Amniotic stem cell (primary cell): ENCODE data around the gene UTS2B.

Experiments used
- DNase-seq: peaks from one replicate; lab custom pipeline; 2025; lab: John Stamatoyannopoulos, UW

The UTS2B gene, protein sequence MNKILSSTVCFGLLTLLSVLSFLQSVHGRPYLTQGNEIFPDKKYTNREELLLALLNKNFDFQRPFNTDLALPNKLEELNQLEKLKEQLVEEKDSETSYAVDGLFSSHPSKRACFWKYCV

GRCh38 chr3:191329654-191330529 is at the start of gene UTS2B:
UTS2B (minus strand) TSS chr3:191330526; CDS start chr3:191282189, 48,337 bp downstream.
- DNase-seq = no peak

DNA sequence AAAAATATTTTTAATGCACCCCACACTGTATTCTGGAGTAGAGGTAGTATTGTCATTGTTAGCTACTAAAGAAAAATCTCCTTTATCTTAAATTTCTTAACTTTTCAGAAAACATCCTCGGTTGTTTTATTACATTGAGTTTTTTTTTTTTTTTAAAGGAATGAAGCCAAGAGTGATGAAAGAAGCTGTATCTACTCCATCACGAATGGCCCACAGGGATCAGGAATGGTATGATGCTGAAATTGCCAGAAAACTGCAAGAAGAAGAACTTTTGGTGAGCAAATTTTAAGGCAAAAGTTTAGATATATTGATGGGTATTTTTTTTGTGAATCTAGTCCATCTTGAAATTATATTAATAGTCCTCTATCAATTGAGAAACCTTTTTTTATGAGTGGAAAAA is 49.7 kb upstream of the UTS2B start:
- no peak for DNase-seq

GRCh38 chr3:191379446-191379845 is 49.1 kb upstream of the UTS2B start:
- DNase-seq = no peak

- DNase-seq = no peak
Measured at GRCh38 chr3:191378142-191378812, 48.0 kb upstream of the UTS2B start.

DNA sequence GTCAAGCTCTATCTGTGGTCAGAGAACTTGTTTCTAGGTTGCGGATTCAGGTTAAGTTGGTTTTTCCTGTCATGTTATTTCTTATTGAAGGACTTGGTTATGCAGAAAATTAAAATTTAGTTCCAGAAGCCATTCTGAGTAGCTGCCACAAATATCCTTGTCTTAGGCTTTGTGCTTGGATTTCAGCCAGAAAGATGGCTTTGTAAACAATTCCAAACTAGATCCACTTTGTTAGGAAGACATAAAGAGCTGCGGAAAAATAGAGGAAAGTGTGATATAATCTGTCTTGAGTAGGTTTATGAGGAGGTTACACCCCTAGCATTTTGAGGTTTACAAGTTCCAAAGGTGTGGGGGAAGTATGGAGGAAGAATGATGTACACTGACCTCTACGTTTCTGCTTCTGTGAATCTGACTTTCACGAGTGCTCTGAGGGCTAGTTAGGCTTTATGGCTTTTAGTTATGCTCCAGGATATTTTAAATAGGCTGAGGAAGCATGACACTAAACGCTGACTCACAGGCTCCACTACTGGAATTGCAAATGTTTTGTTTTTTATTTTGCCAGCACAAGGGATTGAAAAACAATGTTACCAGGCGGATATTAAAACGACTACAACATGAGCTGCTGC is 46.3 kb upstream of the UTS2B start:
- DNase-seq = peak; percentile 51

GRCh38 chr3:191373327-191373726 is 43.0 kb upstream of the UTS2B start:
- no peak for DNase-seq

GRCh38 chr3:191372122-191372521 is 41.8 kb upstream of the UTS2B start:
- DNase-seq = no peak

GRCh38 chr3:191369616-191370010 is 39.3 kb upstream of the UTS2B start:
- no peak for DNase-seq

DNA sequence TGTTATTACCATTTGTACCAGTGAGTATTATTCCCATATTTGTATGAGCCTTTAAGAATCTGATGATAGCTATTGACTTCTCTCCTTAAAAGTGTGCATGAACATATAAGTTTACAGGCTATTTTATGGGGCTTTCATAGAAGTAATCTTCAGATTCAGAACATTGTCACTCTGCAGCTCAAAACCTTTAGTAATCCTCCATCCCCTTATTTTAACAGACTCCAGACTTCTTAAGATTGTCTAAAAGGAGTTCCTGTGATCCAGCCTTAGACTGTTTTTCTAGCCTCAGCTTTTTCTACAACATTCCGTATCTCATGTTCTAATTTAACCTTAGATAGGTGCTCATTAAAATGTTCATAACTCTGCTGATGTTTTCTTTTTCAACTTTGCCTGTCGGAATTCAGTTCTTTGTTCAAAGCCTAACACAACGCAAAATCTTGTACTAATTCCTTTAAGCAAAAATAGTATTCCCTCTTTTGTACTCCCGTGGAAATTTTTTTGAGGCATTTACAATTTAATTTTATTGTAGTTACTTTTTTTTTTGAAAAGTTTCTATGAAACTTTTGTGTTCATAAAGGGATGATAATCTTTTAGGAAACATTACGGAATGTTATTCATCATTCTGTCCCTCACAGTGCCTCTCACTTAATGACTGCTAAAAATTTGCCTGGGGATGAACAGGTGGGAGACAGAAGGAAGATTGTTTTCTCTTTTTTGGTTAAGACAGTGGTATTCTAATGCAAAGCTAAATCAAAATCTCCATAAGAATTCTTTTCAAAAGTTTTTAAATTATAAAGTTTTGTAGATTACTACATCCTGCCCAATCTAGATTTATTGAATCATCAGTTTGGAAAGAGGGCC is 38.7 kb upstream of the UTS2B start:
- DNase-seq = no peak

GRCh38 chr3:191366675-191367074 is 36.3 kb upstream of the UTS2B start:
- no peak for DNase-seq

DNA sequence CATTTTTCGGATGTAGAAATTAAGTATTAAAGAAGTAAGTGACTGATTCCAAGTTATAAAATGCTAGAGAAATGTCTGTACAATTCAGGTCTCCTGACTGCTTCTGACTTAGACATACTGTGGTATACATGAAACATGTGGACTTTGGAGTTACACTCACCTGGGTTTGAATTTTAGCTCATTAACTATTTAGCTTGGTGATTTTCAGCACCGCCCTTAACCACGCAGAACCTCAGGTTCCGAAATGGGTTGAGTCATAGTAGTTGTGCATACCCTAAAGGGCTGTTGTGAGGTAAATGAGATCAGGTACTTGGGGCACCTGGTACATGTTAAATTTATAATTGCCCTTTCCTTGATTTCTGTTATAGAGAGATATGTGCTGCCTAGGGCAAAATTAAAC is 32.9 kb upstream of the UTS2B start:
- DNase-seq = no peak

- DNase-seq = no peak
Measured at GRCh38 chr3:191362524-191363090, 32.3 kb upstream of the UTS2B start.

DNA sequence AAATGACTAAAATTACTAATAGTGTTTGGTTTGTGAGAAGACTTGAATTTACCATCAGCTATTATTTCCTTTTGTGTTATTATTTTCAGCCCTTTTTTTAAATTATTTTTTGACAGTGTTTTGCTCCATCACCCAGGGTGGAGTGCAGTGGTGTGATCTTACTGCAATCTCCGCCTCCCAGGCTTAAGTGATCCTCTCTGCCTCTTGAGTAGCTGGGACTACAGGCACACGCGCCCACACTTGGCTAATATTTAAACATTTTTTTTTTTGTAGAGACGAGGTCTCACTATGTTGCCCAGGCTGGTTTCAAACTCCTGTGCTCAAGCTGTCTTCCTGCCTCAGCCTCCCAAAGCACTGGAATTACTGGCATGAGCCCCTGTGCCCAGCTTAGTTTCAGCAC is 31.7 kb upstream of the UTS2B start:
- DNase-seq = no peak

DNA sequence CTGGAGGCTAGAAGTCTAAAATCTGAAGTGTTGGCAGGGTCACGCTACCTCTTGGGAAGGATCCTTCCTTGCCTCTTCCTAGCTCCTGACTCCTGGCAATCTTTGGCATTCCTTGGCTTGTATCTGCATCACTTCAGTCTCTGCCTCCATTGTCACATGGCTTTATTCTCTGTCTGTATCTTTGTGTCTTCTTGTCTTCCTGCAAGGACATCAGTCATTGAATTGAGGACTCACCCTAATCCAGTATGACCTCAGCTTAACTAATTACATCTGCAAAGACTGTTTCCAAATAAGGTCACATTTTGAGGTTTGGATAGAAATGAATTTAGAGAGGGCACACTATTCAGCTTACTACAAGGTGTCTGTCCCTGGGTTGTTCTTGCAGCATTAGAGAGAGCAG is 31.1 kb upstream of the UTS2B start:
- DNase-seq = no peak

GRCh38 chr3:191360620-191361019 is 30.3 kb upstream of the UTS2B start:
- DNase-seq = no peak

DNA sequence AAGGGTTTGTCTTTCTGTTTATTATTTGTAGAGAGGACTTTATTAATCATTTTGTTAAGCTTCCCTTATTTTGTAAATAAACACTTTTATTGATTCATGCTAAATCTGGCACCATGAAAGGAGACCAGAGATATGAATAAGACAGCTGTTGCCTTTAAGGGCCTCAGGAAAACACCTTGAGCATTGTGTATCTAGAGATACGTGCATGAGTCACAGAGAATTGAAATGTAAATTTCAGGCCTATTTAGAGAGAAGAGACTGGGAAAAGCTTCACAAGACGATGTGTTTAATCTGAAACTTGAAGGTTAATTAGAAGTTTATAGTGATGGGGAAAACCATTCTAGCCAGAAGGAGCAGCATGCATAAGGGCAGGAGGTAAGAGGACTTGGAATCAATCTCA is 28.6 kb upstream of the UTS2B start:
- DNase-seq = no peak

DNA sequence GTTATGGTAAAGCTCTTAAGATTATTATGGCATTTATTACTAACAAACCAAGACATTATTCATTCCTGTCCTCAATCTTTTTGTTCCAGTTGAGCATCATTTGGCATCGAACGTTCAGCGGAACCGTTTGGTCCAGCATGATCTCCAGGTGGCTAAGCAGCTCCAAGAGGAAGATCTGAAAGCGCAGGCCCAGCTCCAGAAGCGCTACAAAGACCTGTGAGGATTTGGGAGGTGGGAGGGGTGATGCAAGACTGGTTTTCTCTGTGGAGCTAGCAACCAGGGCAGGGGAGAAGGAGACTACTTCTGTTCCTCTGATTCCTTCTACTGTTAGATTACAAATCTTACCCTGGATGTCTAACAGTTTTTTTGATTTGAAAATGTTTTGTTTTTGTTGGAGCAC is 27.6 kb upstream of the UTS2B start:
- DNase-seq = no peak

DNA sequence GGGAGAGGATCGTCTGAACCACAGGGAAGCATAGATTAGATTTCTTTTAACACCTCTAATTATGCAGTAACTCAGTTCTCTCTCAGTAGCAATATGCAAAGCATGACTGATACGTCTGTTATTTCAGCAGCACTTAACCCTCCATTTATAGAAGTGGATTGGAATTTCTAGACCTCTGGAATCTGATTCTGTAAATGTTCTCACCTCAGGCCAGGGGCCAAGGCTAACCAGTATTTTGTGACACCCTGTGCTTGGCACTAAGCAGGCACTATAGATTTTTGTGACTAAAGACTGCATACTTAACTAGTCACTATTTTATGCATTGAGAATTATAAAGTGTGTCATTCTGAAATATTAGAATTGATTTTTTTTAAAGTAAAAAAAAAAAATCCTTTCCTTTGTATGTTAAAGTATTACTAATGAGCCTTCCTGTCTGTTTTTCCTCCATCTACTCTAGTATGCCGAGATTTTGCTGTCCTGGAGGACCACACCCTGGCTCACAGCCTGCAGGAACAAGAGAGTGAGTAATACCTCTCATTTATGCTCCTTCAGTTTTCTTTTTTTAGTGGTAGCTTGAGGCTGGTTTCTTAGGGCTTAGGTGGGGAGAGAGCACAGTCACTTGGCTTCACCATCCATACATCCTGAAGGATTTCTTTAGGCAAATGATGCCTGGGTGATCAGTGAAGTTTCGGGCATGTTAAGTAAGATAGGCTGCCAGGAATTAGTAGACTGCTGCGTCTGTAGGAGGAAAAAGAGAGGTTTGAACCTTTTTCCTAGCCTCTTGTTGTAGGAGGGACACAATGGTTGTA is 26.5 kb upstream of the UTS2B start:
- peak; percentile 41 for DNase-seq

GRCh38 chr3:191355406-191355805 is 25.1 kb upstream of the UTS2B start:
- DNase-seq = no peak

DNA sequence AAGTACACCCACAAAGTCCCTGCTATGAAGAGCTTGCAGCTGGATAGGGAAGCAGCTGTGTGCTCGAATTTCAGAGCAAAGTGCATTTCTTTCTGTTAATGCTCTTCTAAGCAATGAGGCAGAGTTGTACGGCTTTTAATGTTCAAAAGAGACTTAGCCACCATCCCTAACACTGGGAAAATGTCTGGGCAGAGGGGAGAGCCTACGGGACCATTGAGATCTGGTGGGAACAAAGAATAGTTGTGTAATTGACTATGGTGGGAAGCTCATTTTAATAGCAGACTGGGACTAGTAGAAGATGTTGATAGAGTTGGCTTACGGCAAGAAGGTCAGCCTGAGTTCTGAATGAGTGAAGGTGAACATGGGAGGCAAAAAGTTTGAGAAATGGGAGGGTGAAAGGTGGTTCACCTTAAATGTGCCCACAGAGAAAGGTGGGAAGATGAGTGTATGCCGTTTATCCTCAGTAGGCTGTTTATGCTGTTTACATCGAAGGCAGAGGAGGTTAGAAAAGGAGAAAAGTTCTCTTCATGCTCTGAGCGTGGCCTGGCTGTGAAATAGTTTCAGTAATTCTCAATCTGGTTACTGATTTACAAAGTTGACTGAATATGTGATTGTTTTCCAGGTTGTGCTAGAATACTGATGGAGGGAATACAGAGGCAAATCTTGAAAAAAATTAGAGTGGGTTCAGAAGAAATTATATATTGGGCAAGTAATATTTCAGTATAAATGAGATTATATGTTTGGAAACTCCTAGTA is 22.9 kb upstream of the UTS2B start:
- no peak for DNase-seq
